ENCODE measurements around the gene PHF21A. TPM values are rescaled to one million over a fixed set of nuclear protein-coding genes. Genes with fewer than 3 reads are reported as not detected.

Gene PHF21A
- total RNA-seq, 1 donor from 2014 or later: 35.9 TPM

- Mint-ChIP-seq H3K4me3 (ENCODE audit: unreplicated experiment) (no peak overlapping the region), H3K36me3 (ENCODE audit: low read depth) (no peaks in the 10 kb centered on the region), H3K27ac (ENCODE audit: unreplicated experiment) (no peak overlapping the region), H3K4me1 (ENCODE audit: low read depth) (peaks cover 9% of the 10 kb centered on the region), H3K27me3 (ENCODE audit: low read depth) (peaks cover 7% of the 10 kb centered on the region), H3K9me3 (ENCODE audit: low read depth) (no peaks in the 10 kb centered on the region)
- no peak for TF ChIP-seq CTCF (IDR thresholded peaks at IDR 0.05)
- DNase-seq (ENCODE audit: low spot score): no peak
These were observed 223.7 kb downstream of the PHF21A start for GRCh38 chr11:45897556-45897955.

GRCh38 chr11:45896422-45896984, 224.8 kb downstream of the PHF21A start:
- no peak overlapping the region for H3K27ac Mint-ChIP-seq (ENCODE audit: unreplicated experiment)
- no peaks in the 10 kb centered on the region for H3K9me3 Mint-ChIP-seq (ENCODE audit: low read depth)
- no peaks in the 10 kb centered on the region for H3K36me3 Mint-ChIP-seq (ENCODE audit: low read depth)
- DNase-seq (ENCODE audit: low spot score): no peak
- H3K4me3 Mint-ChIP-seq (ENCODE audit: unreplicated experiment): no peak overlapping the region
- H3K27me3 Mint-ChIP-seq (ENCODE audit: low read depth): peaks cover 9% of the 10 kb centered on the region
- no peak for TF ChIP-seq CTCF (IDR thresholded peaks at IDR 0.05)
- peaks cover 9% of the 10 kb centered on the region for H3K4me1 Mint-ChIP-seq (ENCODE audit: low read depth)

DNA sequence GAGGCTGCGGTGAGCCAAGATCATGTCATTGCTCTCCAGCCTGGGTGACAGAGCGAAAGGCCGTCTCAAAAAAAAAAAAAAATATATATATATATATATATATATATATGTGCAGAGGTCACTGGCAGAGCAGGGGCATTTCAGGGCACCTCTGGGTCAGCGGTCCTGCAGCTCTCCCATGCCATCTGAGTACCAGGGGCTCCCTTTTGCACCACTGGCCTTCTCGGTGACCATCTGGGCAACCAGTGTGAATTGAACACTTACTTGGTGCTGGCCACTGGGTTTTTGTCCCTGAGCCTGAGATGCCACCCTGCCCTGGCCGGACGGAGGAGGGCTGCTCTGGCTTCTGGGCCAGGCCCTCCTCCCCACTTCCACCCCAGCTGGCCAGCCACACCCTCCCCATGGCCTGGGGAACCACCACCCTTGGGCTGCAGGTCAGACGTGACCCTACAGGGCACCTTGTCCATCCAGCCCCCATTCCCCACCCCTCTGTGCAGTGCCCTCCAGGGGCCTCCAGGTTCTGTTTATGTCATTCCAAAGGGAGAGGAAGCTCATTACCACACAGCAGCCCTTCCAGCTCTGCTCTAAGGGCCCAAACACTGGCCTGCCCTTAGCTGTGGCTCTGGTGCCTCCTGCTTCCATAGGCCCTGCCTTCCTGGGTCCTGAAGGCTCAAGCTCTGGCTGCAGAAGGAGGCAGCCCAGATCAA, 225.5 kb downstream of the PHF21A start:
- no peak for DNase-seq (ENCODE audit: low spot score)
- Mint-ChIP-seq H3K27me3 (ENCODE audit: low read depth) (peaks cover 13% of the 10 kb centered on the region), H3K4me1 (ENCODE audit: low read depth) (peaks cover 4% of the 10 kb centered on the region), H3K36me3 (ENCODE audit: low read depth) (no peaks in the 10 kb centered on the region), H3K4me3 (ENCODE audit: unreplicated experiment) (no peak overlapping the region), H3K9me3 (ENCODE audit: low read depth) (no peaks in the 10 kb centered on the region), H3K27ac (ENCODE audit: unreplicated experiment) (no peak overlapping the region)
- TF ChIP-seq CTCF (IDR thresholded peaks at IDR 0.05): no peak

GRCh38 chr11:45894555-45895247, 226.6 kb downstream of the PHF21A start:
- Mint-ChIP-seq H3K9me3 (ENCODE audit: low read depth) (no peaks in the 10 kb centered on the region), H3K4me3 (ENCODE audit: unreplicated experiment) (no peak overlapping the region), H3K4me1 (ENCODE audit: low read depth) (no peaks in the 10 kb centered on the region), H3K27ac (ENCODE audit: unreplicated experiment) (no peak overlapping the region), H3K36me3 (ENCODE audit: low read depth) (no peaks in the 10 kb centered on the region), H3K27me3 (ENCODE audit: low read depth) (peaks cover 18% of the 10 kb centered on the region)
- no peak for DNase-seq (ENCODE audit: low spot score)
- no peak for TF ChIP-seq CTCF (IDR thresholded peaks at IDR 0.05)

DNA sequence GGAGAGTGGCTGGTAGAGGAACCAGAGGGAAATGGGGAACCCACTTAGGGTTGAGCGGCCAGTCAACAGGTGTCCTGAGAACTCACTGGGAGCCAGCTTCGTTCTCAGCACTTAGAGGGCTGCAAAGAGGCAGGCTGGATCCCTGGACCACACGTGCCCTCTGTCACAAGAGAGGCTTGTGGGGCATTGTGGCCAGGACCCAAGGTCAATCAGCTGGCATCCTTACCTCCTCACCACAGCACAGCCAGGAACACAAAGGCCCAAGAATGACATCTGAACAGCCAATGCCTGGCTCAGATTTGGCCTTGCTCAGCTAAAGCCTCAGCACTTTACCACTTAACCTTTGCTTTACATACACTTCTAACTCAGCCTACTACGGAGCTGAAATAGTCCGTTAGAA, 228.4 kb downstream of the PHF21A start:
- TF ChIP-seq CTCF (IDR thresholded peaks at IDR 0.05): no peak
- Mint-ChIP-seq H3K36me3 (ENCODE audit: low read depth) (no peaks in the 10 kb centered on the region), H3K9me3 (ENCODE audit: low read depth) (no peaks in the 10 kb centered on the region), H3K4me3 (ENCODE audit: unreplicated experiment) (no peak overlapping the region), H3K27me3 (ENCODE audit: low read depth) (peaks cover 18% of the 10 kb centered on the region), H3K4me1 (ENCODE audit: low read depth) (no peaks in the 10 kb centered on the region), H3K27ac (ENCODE audit: unreplicated experiment) (no peak overlapping the region)
- DNase-seq (ENCODE audit: low spot score): no peak

Measured in chondrocyte (in vitro differentiated cells).